GM10266 (cell line): ENCODE data around the gene SMARCAL1.

ENCODE experiments used
- DNase-seq: peaks from one replicate; pipeline ENCODE4 v3.0.0; 2012; ENCODE audit errors: extremely low spot score
- TF ChIP-seq, protein P1 (sequence below): IDR thresholded peaks from 2 replicates; pipeline ENCODE4 v1.5.1; 2012; ENCODE audit warnings: mild to moderate bottlenecking, low read depth; ENCODE audit not compliant: control insufficient read depth, insufficient read depth; ENCODE audit errors: missing control alignments

Gene SMARCAL1

DNA sequence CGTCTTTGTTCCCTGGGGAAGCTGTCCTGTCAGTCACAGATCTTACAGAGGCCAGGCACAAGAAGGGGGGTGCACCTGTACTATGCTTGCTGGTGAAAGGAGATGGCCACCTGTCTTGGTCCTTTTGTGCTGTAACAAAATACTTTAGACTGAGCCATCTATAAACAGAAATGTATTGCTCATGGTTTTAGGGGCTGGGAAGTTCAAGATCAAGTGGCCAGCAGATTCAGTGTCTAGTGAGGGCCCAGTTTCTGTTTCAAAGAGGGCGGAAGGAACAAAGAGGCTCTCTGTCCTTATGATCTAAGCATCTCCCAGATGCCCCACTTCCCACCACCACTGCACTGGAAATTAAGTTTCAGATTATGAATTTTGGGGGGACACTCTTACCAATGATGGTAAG is 50.9 kb downstream of the SMARCAL1 start:
- no peak for DNase-seq
- TF ChIP-seq, protein P1, sequence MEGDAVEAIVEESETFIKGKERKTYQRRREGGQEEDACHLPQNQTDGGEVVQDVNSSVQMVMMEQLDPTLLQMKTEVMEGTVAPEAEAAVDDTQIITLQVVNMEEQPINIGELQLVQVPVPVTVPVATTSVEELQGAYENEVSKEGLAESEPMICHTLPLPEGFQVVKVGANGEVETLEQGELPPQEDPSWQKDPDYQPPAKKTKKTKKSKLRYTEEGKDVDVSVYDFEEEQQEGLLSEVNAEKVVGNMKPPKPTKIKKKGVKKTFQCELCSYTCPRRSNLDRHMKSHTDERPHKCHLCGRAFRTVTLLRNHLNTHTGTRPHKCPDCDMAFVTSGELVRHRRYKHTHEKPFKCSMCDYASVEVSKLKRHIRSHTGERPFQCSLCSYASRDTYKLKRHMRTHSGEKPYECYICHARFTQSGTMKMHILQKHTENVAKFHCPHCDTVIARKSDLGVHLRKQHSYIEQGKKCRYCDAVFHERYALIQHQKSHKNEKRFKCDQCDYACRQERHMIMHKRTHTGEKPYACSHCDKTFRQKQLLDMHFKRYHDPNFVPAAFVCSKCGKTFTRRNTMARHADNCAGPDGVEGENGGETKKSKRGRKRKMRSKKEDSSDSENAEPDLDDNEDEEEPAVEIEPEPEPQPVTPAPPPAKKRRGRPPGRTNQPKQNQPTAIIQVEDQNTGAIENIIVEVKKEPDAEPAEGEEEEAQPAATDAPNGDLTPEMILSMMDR = no peak

DNA sequence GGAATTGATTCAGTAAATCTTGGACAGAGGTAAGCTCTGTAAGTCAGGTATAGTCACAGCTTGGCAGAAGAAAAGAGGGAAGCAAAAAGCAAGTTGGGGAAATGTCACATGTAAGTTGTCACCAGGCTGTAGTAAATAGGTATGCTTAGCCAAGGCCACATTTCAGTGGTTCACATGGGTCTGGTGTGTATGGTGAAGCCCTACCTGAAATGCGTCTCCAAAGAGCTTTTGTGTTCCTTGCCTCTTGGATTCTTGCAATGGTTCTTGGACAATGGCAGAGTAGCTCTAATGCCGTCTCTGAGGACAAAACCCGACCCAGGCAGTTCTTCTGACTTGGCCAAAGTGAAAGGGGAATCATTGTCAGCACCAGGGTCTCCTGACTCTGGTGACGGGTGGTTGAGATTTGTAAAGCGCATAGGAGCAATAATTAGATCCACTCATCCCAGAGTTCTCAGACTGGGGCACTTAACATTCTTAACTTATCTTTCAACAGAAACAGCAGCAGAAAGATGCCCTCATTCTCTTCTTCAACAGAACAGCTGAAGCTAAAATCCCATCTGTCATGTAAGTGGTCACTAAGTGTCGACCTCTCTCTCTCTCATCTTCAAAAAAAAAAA is 51.9 kb downstream of the SMARCAL1 start:
- DNase-seq = no peak
- TF ChIP-seq, protein P1 = no peak

DNA sequence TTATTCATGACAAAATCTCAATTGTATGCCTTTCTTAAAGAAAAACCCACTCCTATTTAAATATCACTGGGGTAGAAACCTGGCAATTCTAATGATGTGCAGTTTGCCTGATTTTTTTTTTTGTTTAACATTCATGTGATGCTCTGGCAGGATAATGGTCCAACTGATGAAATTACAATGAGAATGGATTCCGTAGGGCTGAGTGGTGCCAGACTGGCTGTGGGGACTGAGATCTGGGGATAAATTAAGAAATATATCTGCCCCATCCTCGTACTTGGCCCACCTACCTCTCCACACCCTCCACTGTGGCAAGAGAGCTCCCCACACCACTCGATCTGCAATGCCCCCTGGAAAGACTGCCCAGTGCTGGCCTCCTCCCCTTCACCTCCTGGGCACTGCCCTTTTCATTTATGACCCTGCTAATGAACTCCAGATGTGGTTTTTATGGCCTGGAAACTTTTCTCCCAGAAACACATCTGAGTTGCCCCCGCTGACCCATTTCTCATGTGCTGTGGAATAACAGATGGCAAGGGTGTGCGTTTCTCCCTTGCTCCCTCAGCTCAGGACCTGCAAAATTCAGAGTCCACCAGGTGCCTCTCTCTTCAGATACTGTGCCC is 53.4 kb downstream of the SMARCAL1 start:
- DNase-seq = no peak
- TF ChIP-seq, protein P1 = no peak

DNA sequence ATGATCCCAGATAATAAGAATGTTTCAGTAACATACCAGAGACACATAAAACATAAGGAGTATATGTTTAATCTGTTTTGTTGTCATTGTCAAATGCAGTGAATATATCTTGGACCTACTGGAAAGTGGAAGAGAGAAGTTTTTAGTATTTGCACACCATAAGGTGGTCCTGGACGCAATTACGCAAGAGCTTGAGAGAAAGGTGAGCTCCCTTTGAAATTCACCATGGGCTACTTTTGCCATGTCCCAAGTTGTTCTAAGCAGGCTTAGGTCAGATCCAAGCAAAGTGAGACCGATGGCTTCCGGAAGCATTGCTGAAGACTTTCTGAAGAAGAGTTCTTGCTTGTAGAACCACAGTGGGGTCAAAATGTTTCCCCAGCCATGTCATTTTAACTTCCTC is 55.6 kb downstream of the SMARCAL1 start:
- TF ChIP-seq, protein P1 = no peak
- DNase-seq = no peak

DNA sequence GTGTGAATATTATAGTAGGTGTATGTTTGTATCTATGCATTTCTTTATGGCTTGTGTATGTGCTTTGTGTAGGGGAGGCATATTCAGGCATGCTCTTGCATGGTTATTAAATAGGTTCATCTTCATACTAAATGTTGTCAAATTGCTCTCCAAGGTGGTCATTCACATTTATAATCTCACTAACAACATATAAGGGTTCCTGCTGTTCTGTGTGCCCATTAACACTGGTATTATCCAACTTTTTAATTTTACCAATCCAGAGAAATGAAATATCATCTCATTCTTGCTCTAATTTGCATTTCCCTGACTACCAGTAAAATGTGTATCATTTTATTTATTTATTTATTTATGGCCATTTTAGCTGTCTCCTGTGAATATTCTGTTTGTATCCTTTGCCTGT is 57.4 kb downstream of the SMARCAL1 start:
- no peak for DNase-seq
- TF ChIP-seq, protein P1 = no peak

DNA sequence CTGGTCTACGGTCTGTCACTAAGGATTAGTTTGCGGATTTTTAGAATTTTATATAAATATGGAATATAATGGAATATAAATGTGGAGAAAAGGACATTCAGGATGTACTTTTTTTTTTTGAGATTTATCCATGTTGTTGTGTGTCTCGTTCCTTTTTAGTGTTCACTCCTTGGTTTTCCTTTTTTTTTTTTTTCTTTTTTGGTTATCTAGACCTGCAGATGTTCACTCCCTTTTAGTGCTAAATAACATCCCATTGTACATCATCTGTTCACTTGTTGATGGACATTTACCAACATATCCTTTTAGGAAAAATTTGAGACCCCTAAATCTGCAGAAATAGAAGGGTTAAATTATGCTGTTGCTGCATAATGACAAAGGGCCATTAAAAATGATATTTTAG is 60.9 kb downstream of the SMARCAL1 start:
- TF ChIP-seq, protein P1 = no peak
- no peak for DNase-seq

DNA sequence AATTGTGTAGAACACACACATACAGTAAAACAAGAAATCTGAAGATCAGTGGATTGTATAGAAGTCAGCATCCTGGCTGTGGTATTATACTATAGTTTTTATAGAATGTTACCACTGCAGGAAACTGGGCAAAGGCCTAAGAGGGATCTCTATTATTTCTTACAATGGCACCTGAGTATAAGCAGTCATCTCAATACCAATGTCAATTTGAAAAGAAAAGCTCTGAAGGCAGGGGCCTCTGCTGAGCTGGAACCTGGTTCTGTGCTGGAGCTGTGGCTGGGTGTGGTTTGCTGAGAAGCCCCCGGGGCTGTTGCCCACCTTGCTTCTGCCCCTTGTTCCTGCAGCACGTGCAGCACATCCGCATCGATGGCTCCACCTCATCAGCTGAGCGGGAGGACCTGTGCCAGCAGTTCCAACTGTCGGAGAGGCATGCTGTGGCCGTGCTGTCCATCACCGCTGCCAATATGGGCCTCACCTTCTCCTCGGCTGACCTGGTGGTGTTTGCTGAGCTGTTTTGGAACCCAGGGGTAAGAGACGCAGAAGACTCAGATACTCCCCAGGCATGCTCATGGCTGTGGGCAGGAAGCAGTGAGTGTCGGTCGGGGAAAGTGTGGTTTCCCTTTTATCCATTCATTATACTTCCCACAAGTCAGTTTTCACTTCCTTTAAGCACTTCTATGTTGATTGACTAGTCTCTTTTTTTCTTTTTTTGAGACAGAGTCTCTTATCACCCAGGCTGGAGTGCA is 62.8 kb downstream of the SMARCAL1 start:
- TF ChIP-seq, protein P1 = no peak
- no peak for DNase-seq
